ENCODE data around the gene MIPOL1. TPM values are rescaled to one million over a fixed set of nuclear protein-coding genes. Genes with fewer than 3 reads are reported as not detected.

The MIPOL1 gene
- total and polyA plus RNA-seq, 2 of the 13 experiments (the other 11 are each of a cell fraction or from before 2014, with no cell fraction given) = 8.6 to 34.2 TPM

- no peak for ATAC-seq
- TF ChIP-seq ZNF180 (CRISPR knock-in tag; IDR thresholded peaks at IDR 0.05; ENCODE audit: borderline replicate concordance, low read depth) (no peak), ZNF232 (CRISPR knock-in tag; IDR thresholded peaks at IDR 0.05; ENCODE audit: borderline replicate concordance) (no peak), HNF4G (IDR thresholded peaks at IDR 0.05; ENCODE audit: borderline replicate concordance, low read depth, low read length) (no peak), HNF4G (CRISPR knock-in tag; IDR thresholded peaks at IDR 0.05; ENCODE audit: borderline replicate concordance, low read depth) (no peak), ARID2 (CRISPR knock-in tag; IDR thresholded peaks at IDR 0.05; ENCODE audit: borderline replicate concordance) (no peak), ZNF383 (CRISPR knock-in tag; IDR thresholded peaks at IDR 0.05; ENCODE audit: borderline replicate concordance) (no peak), POLR2AphosphoS5 (IDR thresholded peaks at IDR 0.05; ENCODE audit: low read depth, low read length) (no peak), MEIS1 (CRISPR knock-in tag; IDR thresholded peaks at IDR 0.05; ENCODE audit: borderline replicate concordance) (no peak), MTA3 (CRISPR knock-in tag; IDR thresholded peaks at IDR 0.05) (no peak), PRMT3 (CRISPR knock-in tag; IDR thresholded peaks at IDR 0.05; ENCODE audit: borderline replicate concordance, low read depth) (no peak), IKZF4 (CRISPR knock-in tag; IDR thresholded peaks at IDR 0.05; ENCODE audit: borderline replicate concordance, low read depth, not compliant biosample characterization) (no peak), ZFP37 (CRISPR knock-in tag; IDR thresholded peaks at IDR 0.05; ENCODE audit: borderline replicate concordance) (no peak), ZNF598 (CRISPR knock-in tag; IDR thresholded peaks at IDR 0.05; ENCODE audit: borderline replicate concordance) (no peak), HMG20B (CRISPR knock-in tag; conservative IDR thresholded peaks at IDR 0.05) (no peak), ZBTB21 (CRISPR knock-in tag; IDR thresholded peaks at IDR 0.05) (no peak), ZNF33B (CRISPR knock-in tag; IDR thresholded peaks at IDR 0.05) (no peak), KDM4B (CRISPR knock-in tag; IDR thresholded peaks at IDR 0.05) (no peak), ZKSCAN8 (CRISPR knock-in tag; IDR thresholded peaks at IDR 0.05; ENCODE audit: borderline replicate concordance) (no peak), HCFC1 (IDR thresholded peaks at IDR 0.05; ENCODE audit: low read depth, low read length) (no peak), TCF7 (IDR thresholded peaks at IDR 0.05; ENCODE audit: low read depth) (no peak), ATF6 (CRISPR knock-in tag; conservative IDR thresholded peaks at IDR 0.05) (no peak)
- TF ChIP-seq, protein P1, sequence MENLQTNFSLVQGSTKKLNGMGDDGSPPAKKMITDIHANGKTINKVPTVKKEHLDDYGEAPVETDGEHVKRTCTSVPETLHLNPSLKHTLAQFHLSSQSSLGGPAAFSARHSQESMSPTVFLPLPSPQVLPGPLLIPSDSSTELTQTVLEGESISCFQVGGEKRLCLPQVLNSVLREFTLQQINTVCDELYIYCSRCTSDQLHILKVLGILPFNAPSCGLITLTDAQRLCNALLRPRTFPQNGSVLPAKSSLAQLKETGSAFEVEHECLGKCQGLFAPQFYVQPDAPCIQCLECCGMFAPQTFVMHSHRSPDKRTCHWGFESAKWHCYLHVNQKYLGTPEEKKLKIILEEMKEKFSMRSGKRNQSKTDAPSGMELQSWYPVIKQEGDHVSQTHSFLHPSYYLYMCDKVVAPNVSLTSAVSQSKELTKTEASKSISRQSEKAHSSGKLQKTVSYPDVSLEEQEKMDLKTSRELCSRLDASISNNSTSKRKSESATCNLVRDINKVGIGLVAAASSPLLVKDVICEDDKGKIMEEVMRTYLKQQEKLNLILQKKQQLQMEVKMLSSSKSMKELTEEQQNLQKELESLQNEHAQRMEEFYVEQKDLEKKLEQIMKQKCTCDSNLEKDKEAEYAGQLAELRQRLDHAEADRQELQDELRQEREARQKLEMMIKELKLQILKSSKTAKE (CRISPR knock-in tag; IDR thresholded peaks at IDR 0.05; ENCODE audit: borderline replicate concordance) = no peak
These were observed 387.4 kb downstream of the MIPOL1 start for GRCh38 chr14:37585101-37585511.

More at GRCh38 chr14:37585101-37585511, 387.4 kb downstream of the MIPOL1 start:
- H3K9ac ChIP-seq (ENCODE audit: insufficient read depth, low read depth, low read length) = no peak overlapping the region
- no peak overlapping the region for H3K4me2 ChIP-seq (ENCODE audit: low read depth, low read length)
- H3K79me2 ChIP-seq (ENCODE audit: insufficient read depth, low read length) = peaks cover 19% of the 10 kb centered on the region
- in situ Hi-C loops (cut with HindIII; ENCODE audit: extremely low pct_ligation_motif_present, low pct_unique_long_range_greater_than_20kb) (no loop called here), intact Hi-C loops (cut with micrococcal nuclease; ENCODE audit: unreplicated experiment) (loop anchor here (5.0 kb wide), 1 partner anchor 243 kb away; no protein-coding TSS in a partner anchor)
- H2AFZ ChIP-seq (ENCODE audit: low read length) = no peak overlapping the region
- WGBS (ENCODE audit: low lambda C conversion rate) = 98% methylated on average over 23 of the region's 23 CpGs
- H3K27me3 ChIP-seq (ENCODE audit: control insufficient read depth in 1 of 2, insufficient read depth in 2 of 2, low read length in 2 of 2) = no peaks in the 10 kb centered on the region; a peak in 1 of 5 replicates
- ChIA-PET POLR2A (interaction anchor here (3.4 kb wide), 1 partner anchor 10 kb away, joined by 15 read pairs; the partner anchor contains the start of genes FOXA1 and TTC6), CTCF (ENCODE audit: low intra/inter-chr PET ratio, low total read pairs) (no interaction called here)
- H3K4me3 ChIP-seq (replicated peaks in 1 of 3; ENCODE audit: insufficient read depth in 1 of 3, low read depth in 2 of 3, low read length in 3 of 3) = no peak overlapping the region
- H3K9me3 ChIP-seq (ENCODE audit: low read length) = no peaks in the 10 kb centered on the region
- no peak for FAIRE-seq
- H3K36me3 ChIP-seq (replicated peaks in 1 of 2; ENCODE audit: control insufficient read depth in 1 of 2, insufficient read depth in 2 of 2, low read length in 2 of 2) = no peaks in the 10 kb centered on the region; a peak in 1 of 5 replicates
- no peaks in the 10 kb centered on the region for H4K20me1 ChIP-seq (ENCODE audit: insufficient read depth, low read length)
- DNase-seq (ENCODE audit: low spot score) = no peak
- BruUV-seq (replicated peaks) = no TSS peak
- peaks cover 37% of the 10 kb centered on the region for H3K4me1 ChIP-seq (ENCODE audit: insufficient read depth, low read length)
- no peak overlapping the region for H3K27ac ChIP-seq (ENCODE audit: extremely low read length, insufficient read depth, low read length)
